Motor neuron (in vitro differentiated cells): ENCODE measurements around the gene AGAP1. TPM values are rescaled to one million over a fixed set of nuclear protein-coding genes. Genes with fewer than 3 reads are reported as not detected.

ENCODE experiments used
- ATAC-seq, 8 experiments: fragments of 200-7000 bp; cut with Tn5 transposase; replicated peaks in 6 of 8; 2 replicates each; pipeline ENCODE4 v1.8.0; 2021; ENCODE audit warnings: mild to moderate bottlenecking in 8 of 8, moderate library complexity in 8 of 8
- H3K27ac ChIP-seq, 2 donors: fragments of 250-450 bp; sonication (Bioruptor Pico); 2 replicates each; pipeline ENCODE4 v1.9.0; 2021; ENCODE audit warnings: antibody characterized with exemption in 2 of 2, mild to moderate bottlenecking in 2 of 2, moderate library complexity in 1 of 2
- H3K4me1 ChIP-seq, 2 donors: fragments of 250-450 bp; sonication (Bioruptor Pico); replicated peaks in 1 of 2; 2 replicates each; pipeline ENCODE4 v1.6.1; 2021; ENCODE audit warnings: antibody characterized with exemption in 2 of 2, mild to moderate bottlenecking in 2 of 2, moderate library complexity in 1 of 2
- H3K4me3 ChIP-seq, 5 donors: fragments of 250-450 bp; sonication (Bioruptor Pico); 2 replicates each; pipeline ENCODE4 v1.9.0; 2021; ENCODE audit warnings: antibody characterized with exemption in 5 of 5, mild to moderate bottlenecking in 5 of 5, moderate library complexity in 4 of 5
- WGBS, 10 experiments: fragments of 450-650 bp; shearing (Covaris generic); methylation state at CpG; one replicate each; pipeline ENCODE4 v1.0.0; 2022; 5-methylcytosine and 5-hydroxymethylcytosine counted together
- in situ Hi-C, 9 experiments: fragments of 400-800 bp; cut with MboI; loops; one replicate each; pipeline ENCODE4 v1.15.0; 2021; ENCODE audit warnings: low sequenced_read_pairs in 9 of 9, low pct_unique_long_range_greater_than_20kb in 2 of 9; ENCODE audit not compliant: unreplicated experiment in 9 of 9
- total RNA-seq, 8 experiments: library from RNA; unstranded; fragments of 300-600 nt; gene quantifications; 2 replicates each; pipeline versions ENCODE4 v1.2.3 to v1.2.4, GENCODE V29; 2022

AGAP1 gene
- total RNA-seq, 8 experiments from 2014 or later: 5.9 to 51.1 (median 34.3) TPM

- in situ Hi-C loops: no loop called here
- WGBS, 10 experiments: 93 to 100% (median 97%) methylated on average over 1 to 3 of the region's 3 CpGs; no CpG with 5 or more reads in 6 of the 10 experiments
- Histone ChIP-seq H3K4me1 (peaks cover 13 to 16% of the 10 kb centered on the region in 2 donors), H3K27ac (no peak overlapping the region), H3K4me3 (no peak overlapping the region)
- no peak for ATAC-seq
These were observed 201.7 kb downstream of the AGAP1 start for GRCh38 chr2:235695602-235695895.

GRCh38 chr2:235697041-235697440 is 203.2 kb downstream of the AGAP1 start:
- peaks cover 5% of the 10 kb centered on the region in 2 donors for H3K4me1 ChIP-seq

DNA sequence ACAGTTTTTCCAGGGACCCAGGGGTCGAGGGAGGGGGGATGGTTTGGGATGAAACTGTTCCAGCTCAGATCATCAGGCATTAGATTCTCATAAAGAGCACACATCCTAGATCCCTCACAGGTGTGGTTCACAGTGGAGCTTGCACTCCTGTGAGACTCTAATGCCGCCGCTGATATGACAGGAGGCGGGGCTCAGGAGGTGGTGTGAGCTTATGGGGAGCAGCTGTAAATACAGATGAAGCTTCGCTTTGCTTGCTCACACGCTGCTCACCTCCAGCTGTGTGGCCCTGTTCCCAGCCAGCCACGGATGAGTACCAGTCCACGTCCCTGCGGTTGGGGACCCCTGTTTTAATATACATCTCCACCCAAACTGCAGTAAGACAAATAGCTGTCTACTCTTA is 204.2 kb downstream of the AGAP1 start:
- H3K4me1 ChIP-seq: peaks cover 3 to 5% of the 10 kb centered on the region in 2 donors
- WGBS, 10 experiments: 11 to 90% (median 72%) methylated on average over 2 to 7 of the region's 9 CpGs; no CpG with 5 or more reads in 3 of the 10 experiments
- in situ Hi-C loops: no loop called here
- no peak overlapping the region for H3K27ac ChIP-seq
- no peak overlapping the region for H3K4me3 ChIP-seq
- peak in 1 of 8 experiments; percentile 38 for ATAC-seq

More at GRCh38 chr2:235697041-235697440, 203.2 kb downstream of the AGAP1 start:
- ATAC-seq: no peak
- Histone ChIP-seq H3K4me3 (no peak overlapping the region), H3K27ac (no peak overlapping the region)
- WGBS, 10 experiments: 67 to 100% (median 87%) methylated on average over 1 to 5 of the region's 8 CpGs; no CpG with 5 or more reads in 2 of the 10 experiments
- in situ Hi-C loops: no loop called here

DNA sequence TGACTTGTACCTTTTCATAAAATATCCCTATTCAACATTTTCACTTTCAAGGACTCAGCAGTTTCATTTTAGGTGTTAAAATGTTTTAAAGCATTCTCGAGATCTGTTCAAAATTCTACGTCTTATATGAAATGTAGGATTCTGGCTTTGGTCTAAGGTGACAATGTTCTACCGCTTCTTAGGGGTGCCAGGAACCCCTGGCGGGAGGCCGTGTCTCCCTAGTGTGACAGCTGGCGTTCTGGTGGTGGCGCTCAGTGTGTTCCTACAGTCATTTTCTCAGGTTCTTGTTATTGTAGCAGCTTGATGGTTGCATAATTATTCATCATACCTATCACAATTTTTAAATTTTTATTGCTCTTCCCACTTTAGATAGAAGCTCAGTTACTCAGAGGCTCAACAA is 204.6 kb downstream of the AGAP1 start:
- ATAC-seq: no peak
- 85 to 100% (median 97%) methylated on average over 1 to 7 of the region's 7 CpGs; no CpG with 5 or more reads in 3 of the 10 experiments for WGBS, 10 experiments
- in situ Hi-C loops: no loop called here
- Histone ChIP-seq H3K4me1 (peaks cover 3 to 5% of the 10 kb centered on the region in 2 donors), H3K27ac (no peak overlapping the region), H3K4me3 (no peak overlapping the region)

GRCh38 chr2:235699576-235699975 is 205.7 kb downstream of the AGAP1 start:
- no peak for ATAC-seq
- in situ Hi-C loops: no loop called here
- H3K4me1 ChIP-seq: peaks cover 3 to 5% of the 10 kb centered on the region in 2 donors

GRCh38 chr2:235701206-235701981 is 207.6 kb downstream of the AGAP1 start:
- WGBS, 10 experiments: 40 to 100% (median 86%) methylated on average over 3 to 12 of the region's 13 CpGs
- in situ Hi-C loops: no loop called here

More at GRCh38 chr2:235699576-235699975, 205.7 kb downstream of the AGAP1 start:
- H3K4me3 ChIP-seq: no peak overlapping the region
- no peak overlapping the region for H3K27ac ChIP-seq
- WGBS, 10 experiments: 40 to 100% (median 87%) methylated on average over 1 to 4 of the region's 5 CpGs; no CpG with 5 or more reads in 1 of the 10 experiments

DNA sequence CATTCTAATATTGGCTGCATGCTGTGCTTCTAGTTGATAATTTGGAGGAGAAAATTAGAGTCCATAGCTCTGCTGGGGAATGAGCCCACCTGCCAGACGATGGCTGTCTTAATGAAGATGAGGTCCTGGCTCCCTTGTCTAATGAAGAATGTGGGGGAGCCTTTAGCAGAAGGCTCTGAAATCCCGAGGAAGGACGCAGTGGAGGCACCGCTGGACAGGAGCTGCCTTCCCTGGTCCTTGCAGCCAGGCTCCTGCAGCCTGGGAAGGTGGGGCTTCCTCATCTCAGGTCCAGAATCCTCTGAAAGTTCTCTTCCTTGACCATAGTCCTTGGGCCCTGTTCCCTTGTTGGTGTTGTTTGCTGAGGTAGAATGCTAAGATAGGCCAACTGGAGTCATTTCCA is 208.3 kb downstream of the AGAP1 start:
- ATAC-seq: no peak
- Histone ChIP-seq H3K4me1 (peaks cover 0 to 9% of the 10 kb centered on the region in 2 donors), H3K27ac (no peak overlapping the region), H3K4me3 (no peak overlapping the region)
- WGBS, 10 experiments: 68 to 100% (median 100%) methylated on average over 1 to 4 of the region's 4 CpGs; no CpG with 5 or more reads in 4 of the 10 experiments
- in situ Hi-C loops: no loop called here

More at GRCh38 chr2:235701206-235701981, 207.6 kb downstream of the AGAP1 start:
- ATAC-seq: no peak
- Histone ChIP-seq H3K4me3 (no peak overlapping the region), H3K4me1 (peaks cover 0 to 3% of the 10 kb centered on the region in 2 donors), H3K27ac (no peak overlapping the region)

GRCh38 chr2:235703711-235704295 is 210.0 kb downstream of the AGAP1 start:
- no peak overlapping the region for H3K27ac ChIP-seq
- 39 to 100% (median 85%) methylated on average over 1 to 8 of the region's 10 CpGs; no CpG with 5 or more reads in 4 of the 10 experiments for WGBS, 10 experiments
- ATAC-seq: no peak
- H3K4me1 ChIP-seq: peaks cover 0 to 9% of the 10 kb centered on the region in 2 donors
- in situ Hi-C loops: no loop called here
- no peak overlapping the region for H3K4me3 ChIP-seq

DNA sequence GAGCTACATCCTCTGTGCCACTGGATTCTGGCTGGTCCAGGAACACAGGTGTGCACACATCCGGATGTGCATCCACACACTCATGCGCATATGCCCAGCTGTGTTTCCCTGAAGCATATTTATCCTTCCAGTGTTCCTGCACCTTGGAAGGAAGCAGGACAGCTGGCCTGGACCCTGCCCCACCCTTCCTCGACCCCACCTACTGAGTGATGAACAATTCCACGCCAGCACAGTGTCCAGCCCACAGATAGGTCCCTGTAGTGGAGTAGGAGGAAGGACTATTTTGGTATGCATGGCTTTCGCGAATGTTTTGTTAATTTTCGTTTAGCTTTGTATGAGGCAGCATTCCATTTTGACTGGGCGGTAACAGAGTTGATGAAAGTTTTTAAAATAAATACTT is 211.5 kb downstream of the AGAP1 start:
- Histone ChIP-seq H3K27ac (no peak overlapping the region), H3K4me3 (no peak overlapping the region), H3K4me1 (peaks cover 0 to 9% of the 10 kb centered on the region in 2 donors)
- ATAC-seq: peak in 2 of 8 experiments; percentile 55 to 64
- WGBS, 10 experiments: 0 to 100% (median 90%) methylated on average over 1 to 5 of the region's 8 CpGs; no CpG with 5 or more reads in 1 of the 10 experiments
- in situ Hi-C loops: no loop called here

- no peak for ATAC-seq
- 43 to 100% (median 92%) methylated on average over 1 to 5 of the region's 8 CpGs; no CpG with 5 or more reads in 3 of the 10 experiments for WGBS, 10 experiments
- H3K4me3 ChIP-seq: no peak overlapping the region
- in situ Hi-C loops: no loop called here
- H3K27ac ChIP-seq: no peak overlapping the region
- H3K4me1 ChIP-seq: peaks cover 0 to 9% of the 10 kb centered on the region in 2 donors
These were observed 212.7 kb downstream of the AGAP1 start for GRCh38 chr2:235706506-235706905.

DNA sequence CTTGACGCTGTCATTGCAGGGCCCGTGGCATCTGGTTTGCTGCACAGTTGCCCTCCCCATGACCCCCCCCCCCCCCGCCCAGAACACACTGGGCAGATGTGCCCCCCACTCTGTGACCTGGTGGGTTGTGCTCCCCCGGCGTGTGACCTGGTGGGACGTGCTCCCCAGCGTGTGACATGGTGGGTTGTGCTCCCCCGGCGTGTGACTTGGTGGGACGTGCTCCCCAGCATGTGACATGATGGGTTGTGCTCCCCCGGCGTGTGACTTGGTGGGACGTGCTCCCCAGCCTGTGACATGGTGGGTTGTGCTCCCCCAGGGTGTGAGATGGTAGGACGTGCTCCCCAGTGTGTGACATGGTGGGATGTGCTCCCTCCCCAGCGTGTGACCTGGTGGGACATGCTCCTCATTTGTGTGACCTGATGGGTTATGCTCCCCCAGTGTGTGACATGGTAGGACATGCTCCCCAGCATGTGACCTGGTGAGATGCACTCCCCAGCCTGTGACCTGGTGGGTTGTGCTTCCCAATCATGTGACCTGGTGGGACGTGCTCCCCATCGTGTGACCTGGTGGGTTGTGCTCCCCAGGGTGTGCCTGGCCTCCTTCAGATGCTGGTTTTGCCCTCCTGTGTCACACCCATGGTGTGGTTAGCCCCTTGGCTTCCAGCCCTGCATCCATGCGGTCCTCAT is 213.7 kb downstream of the AGAP1 start:
- in situ Hi-C loops: no loop called here
- 60 to 100% (median 80%) methylated on average over 1 to 2 of the region's 18 CpGs; no CpG with 5 or more reads in 7 of the 10 experiments for WGBS, 10 experiments
- peaks cover 0 to 7% of the 10 kb centered on the region in 2 donors for H3K4me1 ChIP-seq
- no peak overlapping the region for H3K27ac ChIP-seq
- no peak for ATAC-seq
- H3K4me3 ChIP-seq: no peak overlapping the region

- H3K27ac ChIP-seq: no peak overlapping the region
- peak in 6 of 8 experiments; percentile 18 to 64 (median 32) for ATAC-seq
- no peak overlapping the region for H3K4me3 ChIP-seq
- in situ Hi-C loops: no loop called here
- WGBS, 10 experiments: 0 to 100% (median 93%) methylated on average over 1 to 8 of the region's 14 CpGs; no CpG with 5 or more reads in 2 of the 10 experiments
- peaks cover 0 to 13% of the 10 kb centered on the region in 2 donors for H3K4me1 ChIP-seq
These were observed 215.4 kb downstream of the AGAP1 start for GRCh38 chr2:235709124-235709813.
